Psoas muscle (tissue), 8 donors: ENCODE data around the gene ITGA3. TPM values are rescaled to one million over a fixed set of nuclear protein-coding genes. Genes with fewer than 3 reads are reported as not detected.
A peak's percentile ranks its signal among the peaks of the same experiment; 100 is the strongest.

Source experiments
- ATAC-seq, 4 donors: fragments of 200-7000 bp; cut with Tn5 transposase; one replicate each; pipeline ENCODE4 v1.9.1; 2020; ENCODE audit warnings: moderate library complexity in 3 of 4, mild to moderate bottlenecking in 2 of 4
- DNase-seq, 2 donors: peaks; one replicate each; pipeline ENCODE4 v3.0.0-alpha.2; 2020
- H3K27ac ChIP-seq: fragments of 200-600 bp; one replicate; pipeline ENCODE4 v1.8.0; 2022
- H3K27me3 ChIP-seq, 3 donors: fragments of 200-600 bp in 1 of 3; one replicate each; pipeline versions ENCODE4 v1.6.1 to v1.8.0; 2013 to 2022; ENCODE audit warnings: low read length in 2 of 3, mild to moderate bottlenecking in 2 of 3, moderate library complexity in 1 of 3; ENCODE audit not compliant: insufficient read depth in 3 of 3
- H3K36me3 ChIP-seq, 2 donors: fragments of 200-600 bp in 1 of 2; one replicate each; pipeline versions ENCODE4 v1.6.1 to v1.8.0; 2013 to 2022; ENCODE audit warnings: low read depth in 1 of 2, mild to moderate bottlenecking in 1 of 2, moderate library complexity in 1 of 2; ENCODE audit not compliant: insufficient read depth in 1 of 2
- H3K4me1 ChIP-seq: fragments of 200-600 bp; one replicate; pipeline ENCODE4 v1.8.0; 2022
- H3K4me3 ChIP-seq: fragments of 200-600 bp; one replicate; pipeline ENCODE4 v1.8.0; 2022; ENCODE audit warnings: mild to moderate bottlenecking
- H3K9me3 ChIP-seq: fragments of 200-600 bp; one replicate; pipeline ENCODE4 v1.8.0; 2022
- CTCF ChIP-seq: fragments of 200-600 bp; IDR thresholded peaks from one replicate; pipeline ENCODE4 v1.8.0; 2022; ENCODE audit warnings: antibody characterized with exemption
- WGBS, 3 donors: extraction: QIAGEN DNeasy Blood & Tissue Kit; methylation state at CpG; one replicate each; pipeline versions ENCODE4 v1.1.6 to v1.1.7; 2013; 5-methylcytosine and 5-hydroxymethylcytosine counted together
- intact Hi-C, 2 donors: fragments of 100-400 bp; cut with DNase I; formaldehyde crosslinking; loops; one replicate each; pipeline versions ENCODE4 v1.11.0 to v1.14.2; 2022
- polyA plus RNA-seq, 3 donors: library from polyadenylated mRNA; stranded (reverse); fragments of 200-250 nt; gene quantifications; one replicate each; pipeline ENCODE4 v1.2.3, GENCODE V29; 2013
- total RNA-seq, 4 donors: library from RNA; stranded (reverse); fragmentation: NEBNext Ultra II Directional in 2 of 4; extraction: Animal tissue kit (Norgen Biotek cat#: 25700) in 2 of 4; gene quantifications; one replicate each; pipeline versions ENCODE4 v1.2.1 to v1.2.4, GENCODE V29; 2021 to 2023
- donor health status: healthy with polysubstance abuse.
- donor health status: DM: no; HTN: no; CAD: no; lungs with moderate emphysema.
- donor health status: Bipolar disorder and iron deficiency.
- donor health status: healthy.
- donor health status: DM: yes; HTN: yes; CAD: no.
- donor health status: DM: no; HTN: no; CAD: no.
- donor health status: DM: no; HTN: no; CAD: no.
- donor health status: DM: yes; HTN: yes; CAD: no.

ITGA3 gene
- total and polyA plus RNA-seq, 7 donors = 4.9 to 21.9 (median 10.9) TPM

DNA sequence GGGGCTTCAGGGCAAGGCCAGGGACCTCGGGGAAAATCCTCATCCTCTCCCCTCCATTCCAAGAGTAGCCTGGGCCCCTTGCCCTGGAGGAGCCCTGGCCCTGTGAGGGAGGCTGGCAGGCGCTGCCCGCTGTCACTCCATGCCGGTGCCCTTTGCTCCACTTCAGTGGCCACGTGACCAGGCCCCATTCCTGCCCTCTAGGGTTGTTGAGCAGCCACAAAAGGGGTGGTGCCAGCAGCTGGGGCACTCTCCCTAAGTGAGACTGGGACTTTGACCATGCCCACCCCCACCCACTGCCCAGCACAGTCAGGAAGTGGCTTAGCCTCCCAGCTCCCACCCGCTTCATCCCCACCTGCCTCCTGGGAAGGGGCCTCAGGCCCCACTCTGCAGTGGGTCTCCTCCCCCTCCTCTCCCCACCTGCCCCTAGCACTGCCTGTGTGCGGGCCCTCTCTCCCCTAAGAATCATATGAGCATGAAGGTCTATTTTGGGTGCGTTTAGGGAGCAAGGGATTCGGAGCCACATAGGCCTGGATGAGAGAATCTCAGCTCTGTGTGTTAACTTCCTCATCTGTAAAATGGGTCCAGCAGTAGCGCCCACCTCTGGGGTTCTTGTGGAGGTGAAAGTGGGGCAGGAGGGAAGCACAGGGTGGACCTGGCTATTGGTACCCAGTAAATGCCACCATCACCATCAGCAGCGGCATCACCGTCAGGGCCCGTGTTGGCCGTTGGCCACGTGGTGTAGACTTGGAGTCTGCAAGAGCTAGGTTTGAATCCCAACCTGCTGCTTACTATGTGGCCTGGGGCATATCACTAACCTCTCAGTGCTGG lies 46.5 kb downstream of the ITGA3 start:
- 37 to 50% (median 41%) methylated on average over 15 of the region's 15 CpGs for WGBS, 3 donors
- Histone ChIP-seq H3K9me3 (no peaks in the 10 kb centered on the region), H3K27me3 (no peaks in the 10 kb centered on the region), H3K27ac (peak overlapping the region; percentile 88), H3K4me3 (peak overlapping the region; percentile 40), H3K4me1 (peaks cover 64% of the 10 kb centered on the region), H3K36me3 (peaks cover 0 to 52% of the 10 kb centered on the region in 2 donors)
- DNase-seq = peak; percentile 81 to 92
- intact Hi-C loops = no loop called here
- TF ChIP-seq CTCF = no peak
- ATAC-seq = peak; percentile 84 to 89 (median 86)

DNA sequence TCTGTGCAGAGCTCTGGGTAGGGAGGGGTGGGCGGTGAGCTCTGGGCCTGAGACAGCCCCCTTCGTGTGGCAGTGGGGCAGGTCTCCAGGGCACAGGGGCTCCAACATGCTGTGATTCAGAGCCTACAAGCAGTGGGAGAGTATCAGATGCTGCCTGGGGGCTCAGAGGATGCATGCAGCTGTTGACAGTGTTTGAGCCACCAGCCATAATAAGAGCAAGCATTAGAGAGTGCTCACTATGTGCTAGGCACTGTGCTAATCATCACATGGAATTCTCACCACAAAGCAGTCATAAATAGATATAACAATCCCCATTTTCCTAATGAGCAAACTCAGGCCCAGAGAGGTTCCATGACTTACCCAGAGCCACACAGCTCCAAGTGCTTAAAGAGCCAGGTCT lies 47.3 kb downstream of the ITGA3 start:
- intact Hi-C loops = no loop called here
- Histone ChIP-seq H3K36me3 (peaks cover 0 to 52% of the 10 kb centered on the region in 2 donors), H3K4me1 (peaks cover 55% of the 10 kb centered on the region), H3K9me3 (no peaks in the 10 kb centered on the region), H3K27me3 (no peaks in the 10 kb centered on the region), H3K27ac (peak overlapping the region; percentile 88), H3K4me3 (no peak overlapping the region)
- ATAC-seq (no peak), DNase-seq (no peak)
- 57 to 78% (median 62%) methylated on average over 2 of the region's 2 CpGs for WGBS, 3 donors
- TF ChIP-seq CTCF = no peak

GRCh38 chr17:50103941-50104340 lies 48.0 kb downstream of the ITGA3 start:
- ATAC-seq = no peak
- DNase-seq = no peak
- no peak for TF ChIP-seq CTCF
- Histone ChIP-seq H3K36me3 (peaks cover 0 to 52% of the 10 kb centered on the region in 2 donors), H3K27me3 (no peaks in the 10 kb centered on the region), H3K4me1 (peaks cover 48% of the 10 kb centered on the region), H3K9me3 (no peaks in the 10 kb centered on the region), H3K27ac (peak overlapping the region; percentile 88), H3K4me3 (no peak overlapping the region)
- intact Hi-C loops = no loop called here
- WGBS, 3 donors = 87 to 94% (median 92%) methylated on average over 5 of the region's 5 CpGs

DNA sequence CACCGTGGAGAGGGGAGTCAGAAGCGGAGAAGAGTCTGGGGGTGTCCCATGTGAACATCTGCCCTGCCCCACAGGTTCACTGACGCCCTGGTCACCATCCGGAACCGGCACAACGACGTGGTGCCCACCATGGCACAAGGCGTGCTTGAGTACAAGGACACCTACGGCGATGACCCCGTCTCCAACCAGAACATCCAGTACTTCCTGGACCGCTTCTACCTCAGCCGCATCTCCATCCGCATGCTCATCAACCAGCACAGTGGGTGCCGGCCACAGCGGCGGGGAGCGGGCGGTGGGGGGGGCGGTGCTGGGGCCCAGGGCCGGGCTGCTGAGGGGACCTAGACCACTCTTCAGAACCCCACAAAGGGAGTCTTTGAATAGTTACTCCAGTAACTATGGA lies 49.9 kb downstream of the ITGA3 start:
- Histone ChIP-seq H3K9me3 (no peaks in the 10 kb centered on the region), H3K36me3 (peaks cover 0 to 62% of the 10 kb centered on the region in 2 donors), H3K4me3 (no peak overlapping the region), H3K4me1 (peaks cover 37% of the 10 kb centered on the region), H3K27me3 (no peaks in the 10 kb centered on the region), H3K27ac (no peak overlapping the region)
- ATAC-seq (no peak), DNase-seq (no peak)
- TF ChIP-seq CTCF = no peak
- 89 to 92% (median 90%) methylated on average over 21 of the region's 21 CpGs for WGBS, 3 donors
- intact Hi-C loops = no loop called here
